Activated CD8-positive, alpha-beta memory T cell treated with anti-CD3 and anti-CD28 coated beads, Interleukin-2, amount 50 U/mL, for 4 hours (primary cell): ENCODE measurements around the gene ANKFN1.

ENCODE experiments used
- DNase-seq: peaks from one replicate; pipeline ENCODE4 v3.0.0-alpha.2; 2020

The ANKFN1 gene

GRCh38 chr17:56449176-56449575, 295.9 kb downstream of the ANKFN1 start:
- no peak for DNase-seq

DNA sequence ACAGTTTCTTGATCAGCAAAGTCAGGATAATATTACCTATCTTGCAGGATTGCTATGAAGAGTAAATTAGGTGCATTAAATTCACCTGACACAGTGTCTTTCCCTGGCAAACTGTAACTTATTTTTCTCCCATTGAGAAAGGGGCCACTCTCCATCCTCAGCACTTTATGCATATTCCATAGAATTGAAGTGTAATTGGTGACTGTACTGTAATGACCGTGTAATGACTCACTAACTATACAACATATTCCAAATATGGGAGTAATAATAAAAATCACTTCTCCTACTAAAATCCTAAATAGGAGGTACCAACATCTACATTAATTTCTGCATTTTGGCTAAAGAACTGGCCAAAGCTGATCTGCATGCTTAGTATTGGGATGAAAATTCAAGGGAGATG, 298.4 kb downstream of the ANKFN1 start:
- no peak for DNase-seq

- DNase-seq = no peak
These were observed 299.2 kb downstream of the ANKFN1 start for GRCh38 chr17:56452461-56452860.

- no peak for DNase-seq
These were observed 304.2 kb downstream of the ANKFN1 start for GRCh38 chr17:56457501-56457900.

GRCh38 chr17:56465886-56466285, 312.6 kb downstream of the ANKFN1 start:
- no peak for DNase-seq

- no peak for DNase-seq
These were observed 315.6 kb downstream of the ANKFN1 start for GRCh38 chr17:56468840-56469239.

DNA sequence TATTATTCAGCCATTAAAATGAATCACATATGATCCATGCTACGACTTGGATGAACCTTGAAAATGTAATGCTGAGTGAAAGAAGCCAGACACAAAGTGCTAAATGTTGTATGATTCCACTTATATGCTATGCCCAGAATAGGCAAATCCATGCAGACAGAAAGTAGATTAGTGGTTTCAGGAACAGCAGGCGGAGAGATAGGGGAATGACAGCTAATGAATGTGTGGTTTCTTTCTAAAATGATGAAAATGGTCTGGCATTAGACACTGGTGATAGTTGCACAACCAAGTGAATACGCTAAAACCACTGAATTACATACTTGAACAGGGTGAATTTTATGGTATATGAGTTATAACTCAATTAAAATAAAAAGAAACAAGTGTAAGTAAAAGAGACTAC, 318.4 kb downstream of the ANKFN1 start:
- DNase-seq = no peak

- DNase-seq = no peak
These were observed 321.8 kb downstream of the ANKFN1 start for GRCh38 chr17:56475116-56475515.

- DNase-seq = no peak
These were observed 325.7 kb downstream of the ANKFN1 start for GRCh38 chr17:56478836-56479447.

- DNase-seq = no peak
These were observed 327.2 kb downstream of the ANKFN1 start for GRCh38 chr17:56480501-56480900.

DNA sequence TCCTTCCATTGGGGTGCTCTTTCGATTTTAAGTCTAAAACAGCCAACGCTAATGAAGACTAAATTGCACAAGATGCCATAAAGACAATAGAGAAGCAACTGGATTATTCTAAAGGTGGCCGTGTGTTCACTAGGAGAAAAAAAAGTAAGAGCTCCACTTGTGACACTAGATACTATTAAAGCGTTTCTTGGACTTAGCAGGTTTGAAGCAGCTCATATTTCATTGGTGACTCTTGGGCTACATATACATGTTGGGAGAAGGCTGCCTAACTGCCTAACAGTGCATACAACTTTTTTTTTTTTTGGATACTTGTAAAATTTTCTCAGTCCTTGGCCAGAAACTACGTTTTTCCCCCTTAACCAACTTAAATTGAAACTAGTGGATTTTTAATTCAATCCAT, 328.4 kb downstream of the ANKFN1 start:
- no peak for DNase-seq

DNA sequence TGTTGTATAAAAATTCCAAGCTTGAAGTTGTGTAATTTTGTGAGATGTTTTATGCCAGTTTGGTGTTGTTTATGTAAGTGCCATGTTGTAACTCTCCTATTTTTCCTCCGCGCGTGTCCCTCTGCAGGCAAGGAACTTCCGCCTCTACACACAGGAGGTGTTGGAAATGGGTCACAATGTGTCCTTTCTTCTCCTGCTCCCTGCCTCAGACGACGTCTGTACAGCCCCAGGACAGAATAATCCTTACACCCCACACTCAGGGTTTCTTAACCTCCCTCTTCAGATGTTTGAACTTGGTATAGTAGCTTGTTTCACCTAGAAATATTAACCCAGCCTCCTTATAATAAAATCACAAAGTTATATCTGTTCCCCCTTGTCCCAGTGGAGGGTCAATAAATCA, 329.0 kb downstream of the ANKFN1 start:
- DNase-seq = no peak

DNA sequence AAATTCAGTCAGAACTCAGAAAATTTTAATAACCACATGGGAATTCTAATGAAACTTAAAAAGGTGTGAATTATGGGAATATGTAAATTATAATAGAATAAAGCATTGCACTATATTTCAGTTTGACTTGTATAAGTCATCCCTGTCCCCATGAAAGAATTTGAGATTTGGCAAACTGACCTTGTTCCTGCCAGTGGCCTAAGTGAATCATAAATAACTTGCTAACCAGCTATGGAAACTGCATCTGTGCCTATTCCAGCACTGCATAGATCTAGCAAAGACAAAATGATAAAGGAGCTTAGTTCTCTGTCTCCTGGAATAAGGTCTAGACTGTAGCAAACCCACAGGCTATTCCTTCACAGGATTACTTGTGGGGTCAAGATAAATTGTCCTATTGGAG, 333.5 kb downstream of the ANKFN1 start:
- DNase-seq = no peak

DNA sequence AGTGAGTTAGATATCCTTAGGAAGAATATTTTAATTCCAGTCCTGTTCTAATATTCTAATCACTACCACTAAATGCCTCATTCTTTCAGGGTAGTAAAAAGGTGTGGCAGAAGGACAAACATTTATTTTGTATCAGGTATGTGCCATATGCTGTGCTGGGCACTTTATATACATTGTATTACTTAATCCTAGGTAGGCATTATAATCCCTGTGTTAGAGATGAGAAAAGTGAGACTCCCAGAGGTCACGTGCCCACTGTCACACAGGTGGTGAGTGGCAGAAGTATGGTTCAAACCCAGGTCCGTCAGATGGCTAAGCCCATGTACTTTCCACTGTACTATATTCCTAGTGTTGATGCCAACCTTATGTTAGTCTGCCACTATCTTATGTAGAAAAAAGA, 335.5 kb downstream of the ANKFN1 start:
- no peak for DNase-seq

GRCh38 chr17:56489980-56490379, 336.7 kb downstream of the ANKFN1 start:
- DNase-seq = no peak

- DNase-seq = no peak
These were observed 342.3 kb downstream of the ANKFN1 start for GRCh38 chr17:56495556-56495955.

GRCh38 chr17:56497132-56497531, 343.9 kb downstream of the ANKFN1 start:
- no peak for DNase-seq

DNA sequence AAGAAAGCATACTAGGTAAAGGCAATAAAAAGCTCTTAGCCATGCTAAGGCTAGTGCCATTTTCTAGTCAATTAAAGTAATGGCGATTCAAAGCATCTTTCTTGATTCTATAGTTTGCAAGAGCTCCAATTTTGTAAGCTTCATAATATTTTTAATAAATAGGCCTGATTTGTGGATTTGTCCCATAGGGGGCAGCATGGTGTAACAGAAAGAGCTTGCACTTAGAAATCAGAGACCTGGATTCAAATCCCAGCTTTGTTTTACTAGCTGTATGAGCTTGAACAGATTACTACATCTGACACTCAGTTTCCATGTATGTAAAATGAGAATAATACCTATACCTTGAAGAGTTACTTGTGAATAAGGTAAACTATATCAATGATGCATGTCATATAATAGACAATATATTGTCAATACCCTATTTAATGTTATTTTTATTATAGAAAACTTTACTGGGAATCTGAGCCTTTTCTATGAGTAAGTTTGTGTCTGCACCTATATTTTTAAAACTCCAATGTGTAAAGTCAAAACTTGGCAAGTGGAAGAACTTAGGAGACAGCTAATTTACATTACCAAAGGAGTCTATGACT, 346.6 kb downstream of the ANKFN1 start:
- DNase-seq = no peak

- no peak for DNase-seq
These were observed 348.9 kb downstream of the ANKFN1 start for GRCh38 chr17:56502120-56502654.

- no peak for DNase-seq
These were observed 352.0 kb downstream of the ANKFN1 start for GRCh38 chr17:56505154-56505756.

DNA sequence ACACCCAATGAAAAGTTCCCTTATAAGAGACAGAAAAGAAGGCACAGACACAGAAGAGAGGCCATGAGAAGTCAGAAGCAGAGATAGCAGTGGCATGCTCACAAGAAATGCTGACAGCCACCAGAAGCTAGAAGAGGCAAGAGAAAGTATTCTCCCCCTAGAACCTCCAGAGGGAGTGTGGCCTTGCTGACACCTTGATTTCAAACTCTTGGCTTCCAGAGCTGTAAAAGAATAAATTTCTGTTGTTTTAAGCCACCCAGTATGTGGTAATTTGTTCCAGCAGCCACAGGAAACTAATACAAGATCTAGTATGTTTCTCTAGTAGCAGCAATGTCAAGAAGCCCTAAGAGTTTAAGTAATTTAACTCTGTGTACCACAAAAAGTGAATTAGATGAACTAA, 353.1 kb downstream of the ANKFN1 start:
- DNase-seq = no peak

GRCh38 chr17:56510554-56511342, 357.5 kb downstream of the ANKFN1 start:
- DNase-seq = no peak

DNA sequence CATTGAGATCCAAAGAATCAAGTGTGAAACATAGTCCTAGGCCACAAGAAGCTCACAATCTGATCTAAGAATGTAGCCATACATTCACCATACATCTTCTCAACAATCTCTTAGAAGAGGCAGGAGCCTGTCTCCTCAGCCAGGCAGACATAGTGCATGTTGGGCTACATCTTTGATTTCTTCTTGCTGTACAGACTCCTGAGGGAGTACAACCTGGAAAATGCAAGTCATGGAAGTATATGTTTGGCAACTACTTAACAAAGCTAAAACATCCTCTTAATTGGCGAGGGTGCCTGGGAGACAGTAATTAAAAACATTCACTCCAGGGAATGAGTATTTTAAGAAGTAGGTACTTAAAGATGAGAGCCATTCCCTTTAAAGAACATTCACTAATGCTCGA, 361.0 kb downstream of the ANKFN1 start:
- DNase-seq = no peak

- DNase-seq = no peak
These were observed 361.6 kb downstream of the ANKFN1 start for GRCh38 chr17:56514899-56515298.
